MM.1S (cell line): ENCODE results near the gene FOXD2.

Experiments used
- DNase-seq: peaks from one replicate; pipeline ENCODE4 v3.0.0-alpha.2; 2015
- H2AFZ ChIP-seq: fragments of 300-600 bp; sonication (generic); 2 replicates; pipeline ENCODE4 v1.6.0; 2016; ENCODE audit warnings: antibody characterized with exemption, low read length
- H3F3A ChIP-seq: fragments of 300-600 bp; sonication (generic); 2 replicates; pipeline ENCODE4 v1.6.1; 2016; ENCODE audit warnings: mild to moderate bottlenecking, antibody characterized with exemption, low read length, moderate library complexity, mixed read lengths; ENCODE audit not compliant: insufficient read depth
- H3K27ac ChIP-seq: fragments of 300-600 bp; sonication (generic); 2 replicates; pipeline ENCODE4 v1.5.1; 2016; ENCODE audit warnings: mild to moderate bottlenecking, low read length
- H3K27me3 ChIP-seq: fragments of 300-600 bp; sonication (generic); replicated peaks from 2 replicates; pipeline ENCODE4 v1.6.0; 2016; ENCODE audit warnings: low read length; ENCODE audit not compliant: insufficient read depth
- H3K36me3 ChIP-seq: fragments of 300-600 bp; sonication (generic); replicated peaks from 2 replicates; pipeline ENCODE4 v1.6.1; 2016; ENCODE audit warnings: mild to moderate bottlenecking, low read length, mixed read lengths; ENCODE audit not compliant: insufficient read depth
- H3K4me1 ChIP-seq: fragments of 300-600 bp; sonication (generic); 2 replicates; pipeline ENCODE4 v1.6.1; 2016; ENCODE audit warnings: low read length, mixed read lengths
- H3K4me2 ChIP-seq: fragments of 300-600 bp; sonication (generic); 2 replicates; pipeline ENCODE4 v1.6.0; 2016; ENCODE audit warnings: low read depth, low read length
- H3K4me3 ChIP-seq: fragments of 300-600 bp; sonication (generic); 2 replicates; pipeline ENCODE4 v1.5.1; 2016; ENCODE audit warnings: low read length, mixed read lengths
- H3K79me2 ChIP-seq: fragments of 300-600 bp; sonication (generic); 2 replicates; pipeline ENCODE4 v1.6.1; 2016; ENCODE audit warnings: mixed run types, low read length, mixed read lengths
- H3K9ac ChIP-seq: fragments of 300-600 bp; sonication (generic); 2 replicates; pipeline ENCODE4 v1.6.1; 2016; ENCODE audit warnings: low read length, mixed read lengths
- H3K9me2 ChIP-seq: fragments of 300-600 bp; sonication (generic); replicated peaks from 2 replicates; pipeline ENCODE4 v1.6.1; 2016; ENCODE audit warnings: mild to moderate bottlenecking, low read length, mixed read lengths; ENCODE audit not compliant: insufficient read depth
- H3K9me3 ChIP-seq: fragments of 300-600 bp; sonication (generic); replicated peaks from 2 replicates; pipeline ENCODE4 v1.6.1; 2016; ENCODE audit warnings: mild to moderate bottlenecking, low read length, mixed read lengths; ENCODE audit not compliant: insufficient read depth
- H4K20me1 ChIP-seq: fragments of 300-600 bp; sonication (generic); 2 replicates; pipeline ENCODE4 v1.6.1; 2016; ENCODE audit warnings: mild to moderate bottlenecking, low read length, moderate library complexity, mixed read lengths; ENCODE audit not compliant: insufficient read depth
- CTCF ChIP-seq: fragments of 300-600 bp; sonication (generic); IDR thresholded peaks from 2 replicates; pipeline ENCODE4 v1.5.1; 2016; ENCODE audit warnings: antibody characterized with exemption, low read length, mixed read lengths
- EZH2 ChIP-seq: fragments of 300-600 bp; sonication (generic); optimal IDR thresholded peaks from 2 replicates; pipeline ENCODE3; 2017; ENCODE audit warnings: low read depth, mild to moderate bottlenecking, antibody characterized with exemption, low read length, mixed read lengths
- EZH2phosphoT487 ChIP-seq: fragments of 300-600 bp; sonication (generic); IDR thresholded peaks from 2 replicates; pipeline ENCODE4 v1.6.1; 2018; ENCODE audit warnings: antibody characterized with exemption, low read length

The FOXD2 gene

GRCh38 chr1:47487850-47488450 is 50.1 kb downstream of the FOXD2 start:
- Histone ChIP-seq H3K79me2 (no peaks in the 10 kb centered on the region), H2AFZ (no peak overlapping the region), H3K36me3 (no peaks in the 10 kb centered on the region), H3K9ac (no peak overlapping the region), H3K4me1 (no peaks in the 10 kb centered on the region), H3K27me3 (no peaks in the 10 kb centered on the region), H3K9me3 (no peaks in the 10 kb centered on the region), H3K9me2 (no peaks in the 10 kb centered on the region), H3F3A (no peaks in the 10 kb centered on the region), H3K27ac (no peak overlapping the region), H4K20me1 (no peaks in the 10 kb centered on the region), H3K4me3 (no peak overlapping the region), H3K4me2 (no peak overlapping the region)
- no peak for TF ChIP-seq EZH2
- TF ChIP-seq CTCF = no peak
- no peak for TF ChIP-seq EZH2phosphoT487
- DNase-seq = no peak
